SK-N-SH (cell line): Measurements from ENCODE around the gene NCK1. TPM values are rescaled to one million over a fixed set of nuclear protein-coding genes. Genes with fewer than 3 reads are reported as not detected.
A peak's percentile ranks its signal among the peaks of the same experiment; 100 is the strongest.

Experiments used
- CTCF ChIA-PET: fragments of 300-600, 350-600 bp; formaldehyde crosslinking; extraction: SDS; loops from one replicate; lab custom pipeline; 2021; lab: Yijun Ruan, JAX
- POLR2A ChIA-PET: fragments of 350-600 bp; sonication (Branson Sonifier 250); formaldehyde crosslinking; extraction: SDS; loops from one replicate; lab custom pipeline; 2020; ENCODE audit warnings: antibody characterized with exemption, inconsistent platforms; lab: Yijun Ruan, JAX
- DNase-seq: peaks from one replicate; pipeline ENCODE4 v3.0.0; 2012
- H2AFZ ChIP-seq: fragments of 200-600 bp; sonication (generic); 2 replicates; pipeline ENCODE4 v1.8.1; 2016; ENCODE audit warnings: antibody characterized with exemption, mild to moderate bottlenecking, low read depth
- H3F3A ChIP-seq: fragments of 200-600 bp; sonication (generic); replicated peaks from 2 replicates; pipeline ENCODE3; 2016; ENCODE audit warnings: antibody characterized with exemption, mild to moderate bottlenecking; ENCODE audit not compliant: insufficient read depth
- H3K27ac ChIP-seq, 2 experiments: fragments of 200-500 bp in 1 of 2; fragments of 200-600 bp in 1 of 2; sonication (Bioruptor generic) in 1 of 2; sonication (generic), shearing (Covaris generic) in 1 of 2; 2 replicates each; pipeline versions ENCODE4 v1.5.1 to v1.6.1; 2014 to 2016; ENCODE audit warnings: low read depth in 2 of 2, inconsistent platforms in 1 of 2, low read length in 1 of 2, mild to moderate bottlenecking in 1 of 2, mixed read lengths in 1 of 2
- H3K27me3 ChIP-seq: fragments of 200-600 bp; sonication (generic), shearing (Covaris generic); 2 replicates; pipeline ENCODE4 v1.6.1; 2016; ENCODE audit warnings: mixed run types; ENCODE audit not compliant: insufficient read depth
- H3K36me3 ChIP-seq, 2 experiments: fragments of 200-500 bp in 1 of 2; fragments of 200-600 bp in 1 of 2; sonication (Bioruptor generic) in 1 of 2; sonication (generic) in 1 of 2; replicated peaks in 1 of 2; 2 replicates each; pipeline versions ENCODE3 to v1.5.1; 2014 to 2016; ENCODE audit warnings: low read length in 1 of 2, mild to moderate bottlenecking in 1 of 2; ENCODE audit not compliant: insufficient read depth in 2 of 2, control insufficient read depth in 1 of 2
- H3K4me1 ChIP-seq, 2 experiments: fragments of 200-500 bp in 1 of 2; fragments of 200-600 bp in 1 of 2; sonication (Bioruptor generic) in 1 of 2; sonication (generic), shearing (Covaris generic) in 1 of 2; 2 replicates each; pipeline versions ENCODE4 v1.5.1 to v1.6.1; 2014 to 2016; ENCODE audit warnings: low read depth in 1 of 2, low read length in 1 of 2, mixed run types in 1 of 2; ENCODE audit not compliant: insufficient read depth in 2 of 2, control insufficient read depth in 1 of 2
- H3K4me2 ChIP-seq: fragments of 200-600 bp; sonication (generic), shearing (Covaris generic); 2 replicates; pipeline ENCODE4 v1.6.1; 2017; ENCODE audit warnings: mixed run types
- H3K4me3 ChIP-seq, 2 experiments: fragments of 200-500 bp in 1 of 2; fragments of 200-600 bp in 1 of 2; sonication (Bioruptor generic) in 1 of 2; sonication (generic), shearing (Covaris generic) in 1 of 2; 2 replicates each; pipeline versions ENCODE4 v1.5.1 to v1.8.1; 2014 to 2016; ENCODE audit warnings: low read depth in 2 of 2, inconsistent platforms in 1 of 2, low read length in 1 of 2, mild to moderate bottlenecking in 1 of 2, mixed read lengths in 1 of 2, moderate library complexity in 1 of 2
- H3K79me2 ChIP-seq: fragments of 200-600 bp; sonication (generic); 2 replicates; pipeline ENCODE4 v1.8.1; 2017; ENCODE audit warnings: mild to moderate bottlenecking; ENCODE audit not compliant: insufficient read depth
- H3K9ac ChIP-seq: fragments of 200-600 bp; sonication (generic); 2 replicates; pipeline ENCODE4 v1.6.1; 2017; ENCODE audit warnings: mixed run types
- H3K9me2 ChIP-seq: fragments of 200-600 bp; sonication (generic); 2 replicates; pipeline ENCODE4 v1.6.1; 2017; ENCODE audit warnings: mixed run types
- H3K9me3 ChIP-seq: fragments of 200-600 bp; sonication (generic); 2 replicates; pipeline ENCODE4 v1.6.1; 2017; ENCODE audit warnings: mixed run types, mild to moderate bottlenecking, moderate library complexity
- H4K20me1 ChIP-seq: fragments of 200-600 bp; sonication (generic); 2 replicates; pipeline ENCODE4 v1.6.1; 2017; ENCODE audit warnings: mild to moderate bottlenecking, mixed run types; ENCODE audit not compliant: insufficient read depth
- EP300 ChIP-seq, 2 experiments: IDR thresholded peaks; 2 replicates each; pipeline versions ENCODE4 v1.4.0 to v1.6.1; 2012; ENCODE audit warnings: borderline replicate concordance in 1 of 2, low read depth in 1 of 2, low read length in 1 of 2
- EZH2phosphoT487 ChIP-seq: fragments of 200-600 bp; sonication (generic); IDR thresholded peaks from 2 replicates; pipeline ENCODE4 v1.6.1; 2017; ENCODE audit warnings: low read depth, mixed run types, mild to moderate bottlenecking, antibody characterized with exemption, moderate library complexity, borderline replicate concordance
- FOSL2 ChIP-seq: IDR thresholded peaks from 2 replicates; pipeline ENCODE4 v1.4.0; 2012; ENCODE audit warnings: low read depth, mild to moderate bottlenecking, moderate library complexity, borderline replicate concordance
- FOXM1 ChIP-seq: IDR thresholded peaks from 2 replicates; pipeline ENCODE4 v1.4.0; 2012; ENCODE audit warnings: low read depth, mild to moderate bottlenecking
- GATA2 ChIP-seq: sonication (generic); formaldehyde crosslinking; IDR thresholded peaks from 2 replicates; pipeline ENCODE4 v1.5.0; 2020; ENCODE audit warnings: mild to moderate bottlenecking, missing genetic modification reagents
- MAX ChIP-seq: IDR thresholded peaks from 2 replicates; pipeline ENCODE4 v1.4.0; 2012; ENCODE audit warnings: low read depth
- MXI1 ChIP-seq: IDR thresholded peaks from 2 replicates; pipeline ENCODE4 v1.6.1; 2012; ENCODE audit warnings: mild to moderate bottlenecking, low read depth, low read length, improper control_type of control experiment
- RAD21 ChIP-seq: IDR thresholded peaks from 2 replicates; pipeline ENCODE4 v1.6.1; 2012; ENCODE audit warnings: mild to moderate bottlenecking, low read length
- RCOR1 ChIP-seq: fragments of 150-350 bp; IDR thresholded peaks from 2 replicates; pipeline ENCODE4 v1.6.1; 2017; ENCODE audit warnings: antibody characterized with exemption, low read length
- TCF12 ChIP-seq: IDR thresholded peaks from 2 replicates; pipeline ENCODE4 v1.4.0; 2012
- ZBTB33 ChIP-seq: IDR thresholded peaks from 2 replicates; pipeline ENCODE4 v1.4.0; 2012; ENCODE audit warnings: low read depth, borderline replicate concordance
- WGBS: methylation state at CpG from one replicate; pipeline ENCODE4 v1.1.6; 2017; ENCODE audit warnings: low lambda C conversion rate; 5-methylcytosine and 5-hydroxymethylcytosine counted together
- polyA plus RNA-seq, 3 experiments: library from polyadenylated mRNA; depleted of rRNA; stranded (reverse); fragments of >200 nt; gene quantifications; 2 replicates each; pipeline ENCODE4 v1.2.3, GENCODE V29; 2012
- TF ChIP-seq, protein P1 (sequence below): IDR thresholded peaks from 2 replicates; pipeline ENCODE4; 2012
- TF ChIP-seq, protein P2 (sequence below): fragments of 150-350 bp; IDR thresholded peaks from 2 replicates; pipeline ENCODE4 v1.6.1; 2017; ENCODE audit warnings: antibody characterized with exemption, low read length, low read depth, borderline replicate concordance
- TF ChIP-seq, protein P3 (sequence below): fragments of 150-350 bp; IDR thresholded peaks from 2 replicates; pipeline ENCODE4 v1.6.1; 2016; ENCODE audit warnings: mild to moderate bottlenecking, low read depth, low read length
- TF ChIP-seq, protein P4 (sequence below): fragments of 200-600 bp; sonication (generic); IDR thresholded peaks from 2 replicates; pipeline ENCODE4 v1.6.1; 2017; ENCODE audit warnings: antibody characterized with exemption, mild to moderate bottlenecking, moderate library complexity

NCK1 gene
- polyA plus RNA-seq, 1 of the 3 experiments (the other 2 are of a cell fraction): 16.2 TPM

DNA sequence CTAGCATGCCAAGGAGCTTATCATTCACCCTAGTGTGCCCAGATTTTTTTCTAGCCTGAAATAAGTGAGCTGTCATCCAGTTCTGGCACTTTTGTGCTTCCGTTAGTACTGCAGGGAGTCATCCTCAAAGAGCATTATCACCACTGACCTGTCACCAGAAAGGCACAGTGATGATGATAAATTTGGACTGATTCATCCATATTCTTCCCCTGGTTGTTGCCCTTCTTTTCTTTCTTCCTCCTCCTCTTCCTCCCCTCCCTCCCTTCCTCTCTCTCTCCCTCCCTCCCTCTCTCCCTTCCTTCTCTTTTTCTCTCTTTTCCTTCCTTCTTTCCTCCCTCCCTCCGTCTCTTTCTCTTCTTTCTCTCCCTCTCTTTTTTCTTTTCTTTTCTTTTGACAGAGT lies 21.8 kb upstream of the NCK1 start:
- DNase-seq: no peak
- peaks cover 10 to 60% of the 10 kb centered on the region in 2 experiments; a peak in 3 of 4 replicates for H3K4me1 ChIP-seq
- H3K27me3 ChIP-seq: no peaks in the 10 kb centered on the region
- H3K9me3 ChIP-seq: no peaks in the 10 kb centered on the region
- POLR2A ChIA-PET: no interaction called here
- peaks cover 59% of the 10 kb centered on the region for H3K79me2 ChIP-seq
- no peak overlapping the region for H2AFZ ChIP-seq
- H3K27ac ChIP-seq: peak overlapping the region in 1 of 2 experiments; percentile 63; a peak in 2 of 4 replicates
- H3K9ac ChIP-seq: no peak overlapping the region
- H3K4me3 ChIP-seq: no peak overlapping the region
- CTCF ChIA-PET: interaction anchor here (1.2 kb wide), 1 partner anchor 23 kb away, joined by 4 read pairs; no protein-coding TSS in a partner anchor
- H4K20me1 ChIP-seq: no peaks in the 10 kb centered on the region; the same call in 1 of the 2 replicates
- TF ChIP-seq TCF12 (0 out of 2 replicates have a peak, but pooled peaks have one; percentile 15), FOXM1 (no peak), RAD21 (no peak), MAX (no peak), RCOR1 (no peak), EP300 (IDR thresholded peaks at IDR 0.05; ENCODE audit: borderline replicate concordance in 1 of 2, low read depth in 1 of 2, low read length in 1 of 2) (no peak), EZH2phosphoT487 (no peak), ZBTB33 (no peak), GATA2 (no peak), MXI1 (no peak), FOSL2 (0 out of 2 replicates have a peak, but pooled peaks have one; percentile 3)
- TF ChIP-seq, protein P1, sequence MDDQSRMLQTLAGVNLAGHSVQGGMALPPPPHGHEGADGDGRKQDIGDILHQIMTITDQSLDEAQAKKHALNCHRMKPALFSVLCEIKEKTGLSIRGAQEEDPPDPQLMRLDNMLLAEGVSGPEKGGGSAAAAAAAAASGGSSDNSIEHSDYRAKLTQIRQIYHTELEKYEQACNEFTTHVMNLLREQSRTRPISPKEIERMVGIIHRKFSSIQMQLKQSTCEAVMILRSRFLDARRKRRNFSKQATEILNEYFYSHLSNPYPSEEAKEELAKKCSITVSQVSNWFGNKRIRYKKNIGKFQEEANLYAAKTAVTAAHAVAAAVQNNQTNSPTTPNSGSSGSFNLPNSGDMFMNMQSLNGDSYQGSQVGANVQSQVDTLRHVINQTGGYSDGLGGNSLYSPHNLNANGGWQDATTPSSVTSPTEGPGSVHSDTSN: peak; percentile 79
- TF ChIP-seq, protein P2, sequence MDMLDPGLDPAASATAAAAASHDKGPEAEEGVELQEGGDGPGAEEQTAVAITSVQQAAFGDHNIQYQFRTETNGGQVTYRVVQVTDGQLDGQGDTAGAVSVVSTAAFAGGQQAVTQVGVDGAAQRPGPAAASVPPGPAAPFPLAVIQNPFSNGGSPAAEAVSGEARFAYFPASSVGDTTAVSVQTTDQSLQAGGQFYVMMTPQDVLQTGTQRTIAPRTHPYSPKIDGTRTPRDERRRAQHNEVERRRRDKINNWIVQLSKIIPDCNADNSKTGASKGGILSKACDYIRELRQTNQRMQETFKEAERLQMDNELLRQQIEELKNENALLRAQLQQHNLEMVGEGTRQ: no peak
- TF ChIP-seq, protein P3, sequence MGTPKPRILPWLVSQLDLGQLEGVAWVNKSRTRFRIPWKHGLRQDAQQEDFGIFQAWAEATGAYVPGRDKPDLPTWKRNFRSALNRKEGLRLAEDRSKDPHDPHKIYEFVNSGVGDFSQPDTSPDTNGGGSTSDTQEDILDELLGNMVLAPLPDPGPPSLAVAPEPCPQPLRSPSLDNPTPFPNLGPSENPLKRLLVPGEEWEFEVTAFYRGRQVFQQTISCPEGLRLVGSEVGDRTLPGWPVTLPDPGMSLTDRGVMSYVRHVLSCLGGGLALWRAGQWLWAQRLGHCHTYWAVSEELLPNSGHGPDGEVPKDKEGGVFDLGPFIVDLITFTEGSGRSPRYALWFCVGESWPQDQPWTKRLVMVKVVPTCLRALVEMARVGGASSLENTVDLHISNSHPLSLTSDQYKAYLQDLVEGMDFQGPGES: no peak
- TF ChIP-seq, protein P4, sequence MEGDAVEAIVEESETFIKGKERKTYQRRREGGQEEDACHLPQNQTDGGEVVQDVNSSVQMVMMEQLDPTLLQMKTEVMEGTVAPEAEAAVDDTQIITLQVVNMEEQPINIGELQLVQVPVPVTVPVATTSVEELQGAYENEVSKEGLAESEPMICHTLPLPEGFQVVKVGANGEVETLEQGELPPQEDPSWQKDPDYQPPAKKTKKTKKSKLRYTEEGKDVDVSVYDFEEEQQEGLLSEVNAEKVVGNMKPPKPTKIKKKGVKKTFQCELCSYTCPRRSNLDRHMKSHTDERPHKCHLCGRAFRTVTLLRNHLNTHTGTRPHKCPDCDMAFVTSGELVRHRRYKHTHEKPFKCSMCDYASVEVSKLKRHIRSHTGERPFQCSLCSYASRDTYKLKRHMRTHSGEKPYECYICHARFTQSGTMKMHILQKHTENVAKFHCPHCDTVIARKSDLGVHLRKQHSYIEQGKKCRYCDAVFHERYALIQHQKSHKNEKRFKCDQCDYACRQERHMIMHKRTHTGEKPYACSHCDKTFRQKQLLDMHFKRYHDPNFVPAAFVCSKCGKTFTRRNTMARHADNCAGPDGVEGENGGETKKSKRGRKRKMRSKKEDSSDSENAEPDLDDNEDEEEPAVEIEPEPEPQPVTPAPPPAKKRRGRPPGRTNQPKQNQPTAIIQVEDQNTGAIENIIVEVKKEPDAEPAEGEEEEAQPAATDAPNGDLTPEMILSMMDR: no peak
- TF ChIP-seq, all 33 proteins: peak for 3
- H3K9me2 ChIP-seq: no peaks in the 10 kb centered on the region
- H3K36me3 ChIP-seq: peaks cover 5 to 8% of the 10 kb centered on the region in 2 experiments
- WGBS: 75% methylated on average over 2 of the region's 2 CpGs
- peaks cover 19% of the 10 kb centered on the region for H3F3A ChIP-seq
- H3K4me2 ChIP-seq: peak overlapping the region; percentile 39
